Chondrocyte (in vitro differentiated cells): Measurements from ENCODE around the gene KRT31. TPM values are rescaled to one million over a fixed set of nuclear protein-coding genes. Genes with fewer than 3 reads are reported as not detected.
"Not testable (repeated sequence)": the region's sequence is repeated elsewhere in the genome, so short reads cannot be mapped to it uniquely, and the experiment has no call there.

ENCODE experiments used
- DNase-seq: peaks from one replicate; pipeline ENCODE4 v3.0.0; 2021; ENCODE audit warnings: mixed read lengths, low spot score
- H3K27ac Mint-ChIP-seq: one replicate; pipeline ENCODE4 v1.8.0; 2021; ENCODE audit warnings: mild to moderate bottlenecking, moderate library complexity, mixed read lengths; ENCODE audit not compliant: unreplicated experiment
- H3K27me3 Mint-ChIP-seq: 2 replicates; pipeline ENCODE4 v1.8.0; 2021; ENCODE audit warnings: low read depth, mixed read lengths
- H3K36me3 Mint-ChIP-seq: 2 replicates; pipeline ENCODE4 v1.8.0; 2021; ENCODE audit warnings: low read depth, mixed read lengths
- H3K4me1 Mint-ChIP-seq: 2 replicates; pipeline ENCODE4 v1.8.0; 2021; ENCODE audit warnings: low read depth, mild to moderate bottlenecking, mixed read lengths
- H3K4me3 Mint-ChIP-seq: one replicate; pipeline ENCODE4 v1.8.0; 2021; ENCODE audit warnings: mild to moderate bottlenecking, moderate library complexity, mixed read lengths; ENCODE audit not compliant: unreplicated experiment
- H3K9me3 Mint-ChIP-seq: 2 replicates; pipeline ENCODE4 v1.8.0; 2021; ENCODE audit warnings: low read depth, mixed read lengths
- total RNA-seq: library from RNA; stranded (reverse); gene quantifications from 3 replicates; pipeline ENCODE4 v1.2.1, GENCODE V29; 2021
- TF ChIP-seq, protein P1 (sequence below): fragments of 200-600 bp; sonication (generic); IDR thresholded peaks from 2 replicates; pipeline ENCODE4 v1.5.0; 2021; ENCODE audit warnings: antibody characterized with exemption, mild to moderate bottlenecking, moderate library complexity

KRT31 gene
- total RNA-seq, 1 donor from 2014 or later, result not detected

DNA sequence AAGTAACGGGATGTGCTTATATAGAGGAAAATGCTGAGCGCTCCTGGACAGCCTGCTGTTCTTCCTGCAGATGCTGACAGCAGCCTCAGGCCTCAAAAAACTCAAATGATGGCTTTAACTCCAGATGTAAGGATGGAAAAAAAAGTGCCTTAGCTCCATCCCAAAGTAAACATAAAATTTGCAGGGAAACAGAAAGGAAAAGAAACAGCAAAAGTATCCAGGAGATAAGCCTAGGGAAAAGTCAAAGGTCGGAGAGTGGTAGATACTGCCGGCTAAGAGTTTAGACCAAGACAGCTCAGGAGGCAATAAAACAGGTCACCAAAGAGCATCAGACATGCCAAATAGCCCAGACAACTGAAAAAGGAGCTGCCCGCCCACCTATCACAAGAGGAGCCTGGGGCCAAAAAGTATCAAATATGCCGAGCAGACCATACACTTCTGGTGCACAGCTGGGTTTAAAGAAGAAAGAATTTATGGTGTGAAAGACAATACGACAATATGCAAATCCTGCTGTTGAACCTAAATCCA is 6.9 kb downstream of the KRT31 start:
- DNase-seq, result no peak
- no peaks in the 10 kb centered on the region for H3K27me3 Mint-ChIP-seq
- TF ChIP-seq, protein P1, sequence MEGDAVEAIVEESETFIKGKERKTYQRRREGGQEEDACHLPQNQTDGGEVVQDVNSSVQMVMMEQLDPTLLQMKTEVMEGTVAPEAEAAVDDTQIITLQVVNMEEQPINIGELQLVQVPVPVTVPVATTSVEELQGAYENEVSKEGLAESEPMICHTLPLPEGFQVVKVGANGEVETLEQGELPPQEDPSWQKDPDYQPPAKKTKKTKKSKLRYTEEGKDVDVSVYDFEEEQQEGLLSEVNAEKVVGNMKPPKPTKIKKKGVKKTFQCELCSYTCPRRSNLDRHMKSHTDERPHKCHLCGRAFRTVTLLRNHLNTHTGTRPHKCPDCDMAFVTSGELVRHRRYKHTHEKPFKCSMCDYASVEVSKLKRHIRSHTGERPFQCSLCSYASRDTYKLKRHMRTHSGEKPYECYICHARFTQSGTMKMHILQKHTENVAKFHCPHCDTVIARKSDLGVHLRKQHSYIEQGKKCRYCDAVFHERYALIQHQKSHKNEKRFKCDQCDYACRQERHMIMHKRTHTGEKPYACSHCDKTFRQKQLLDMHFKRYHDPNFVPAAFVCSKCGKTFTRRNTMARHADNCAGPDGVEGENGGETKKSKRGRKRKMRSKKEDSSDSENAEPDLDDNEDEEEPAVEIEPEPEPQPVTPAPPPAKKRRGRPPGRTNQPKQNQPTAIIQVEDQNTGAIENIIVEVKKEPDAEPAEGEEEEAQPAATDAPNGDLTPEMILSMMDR, result no peak

DNA sequence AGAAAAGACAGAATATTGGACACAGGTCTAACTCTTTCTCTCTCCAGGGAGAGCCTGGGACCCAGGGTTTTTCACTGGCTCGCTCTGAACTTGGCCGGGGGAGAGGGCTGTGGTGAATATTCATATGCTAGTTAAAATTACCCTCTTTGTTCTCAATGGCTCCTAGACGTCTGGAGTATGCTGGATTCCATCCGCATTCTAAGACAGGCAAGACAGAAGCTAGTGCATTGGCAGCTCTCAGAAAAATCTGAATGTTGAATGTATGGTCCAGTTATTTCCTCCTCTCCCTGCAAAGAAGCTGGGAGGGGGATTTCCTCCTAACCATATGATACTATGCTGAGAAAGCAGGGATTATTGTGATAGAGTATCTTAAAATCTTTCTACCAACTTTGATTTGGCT is 9.7 kb downstream of the KRT31 start:
- Mint-ChIP-seq H3K27me3 (no peaks in the 10 kb centered on the region), H3K4me3 (no peak overlapping the region), H3K27ac (no peak overlapping the region), H3K9me3 (peaks cover 11% of the 10 kb centered on the region), H3K36me3 (peaks cover 2% of the 10 kb centered on the region), H3K4me1 (no peaks in the 10 kb centered on the region)
- DNase-seq, result no peak
- TF ChIP-seq, protein P1, result no peak

More for the DNA sequence above, 6.9 kb downstream of the KRT31 start:
- Mint-ChIP-seq H3K27ac (no peak overlapping the region), H3K4me1 (no peaks in the 10 kb centered on the region), H3K4me3 (no peak overlapping the region), H3K36me3 (peaks cover 2% of the 10 kb centered on the region), H3K9me3 (peaks cover 7% of the 10 kb centered on the region)

DNA sequence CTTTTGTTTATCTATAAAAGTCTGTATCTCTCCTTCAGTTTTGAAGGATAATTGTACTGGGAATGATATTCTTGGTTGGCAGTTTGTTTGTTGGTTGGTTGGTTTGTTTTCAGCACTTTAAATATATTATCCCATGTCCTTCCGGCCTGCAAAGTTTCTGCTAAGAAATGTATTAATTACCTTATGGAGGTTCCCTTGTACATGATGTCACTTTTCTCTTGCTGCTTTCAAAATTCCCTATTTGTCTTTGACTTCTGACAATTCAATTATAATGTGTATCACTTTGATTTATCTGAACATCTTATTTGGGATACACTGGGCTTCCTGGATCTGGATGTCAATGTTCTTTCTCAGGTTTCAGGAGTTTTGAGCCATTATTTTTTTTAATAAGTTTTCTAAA is 11.2 kb downstream of the KRT31 start:
- H3K27me3 Mint-ChIP-seq, result no peaks in the 10 kb centered on the region
- H3K4me3 Mint-ChIP-seq, result no peak overlapping the region
- H3K4me1 Mint-ChIP-seq, result no peaks in the 10 kb centered on the region
- TF ChIP-seq, protein P1, result no peak
- DNase-seq, result no peak
- no peak overlapping the region for H3K27ac Mint-ChIP-seq
- H3K9me3 Mint-ChIP-seq, result peaks cover 11% of the 10 kb centered on the region
- H3K36me3 Mint-ChIP-seq, result peaks cover 2% of the 10 kb centered on the region

DNA sequence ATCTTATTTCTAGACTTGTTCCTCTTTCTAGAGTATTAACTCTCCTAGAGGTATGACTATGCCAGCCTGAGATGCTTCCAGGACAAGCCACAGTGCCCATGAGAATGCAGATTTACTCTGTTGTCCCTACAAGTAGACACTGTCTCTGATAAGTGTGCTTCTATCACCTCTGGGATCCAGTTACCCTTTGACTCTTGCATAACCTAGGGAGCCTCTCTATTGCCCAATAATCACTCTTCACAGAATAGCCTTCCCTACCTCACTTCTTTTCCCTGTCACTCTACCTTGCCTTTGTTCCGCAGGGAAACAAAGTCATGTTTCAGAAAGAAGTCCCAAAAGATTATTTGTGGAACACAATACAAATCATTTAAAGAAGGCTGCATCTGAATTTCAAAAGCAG is 13.7 kb downstream of the KRT31 start:
- Mint-ChIP-seq H3K4me1 (peaks cover 5% of the 10 kb centered on the region), H3K36me3 (peaks cover 2% of the 10 kb centered on the region), H3K27me3 (no peaks in the 10 kb centered on the region), H3K4me3 (no peak overlapping the region), H3K27ac (no peak overlapping the region), H3K9me3 (peaks cover 11% of the 10 kb centered on the region)
- no peak for DNase-seq
- TF ChIP-seq, protein P1, result no peak

DNA sequence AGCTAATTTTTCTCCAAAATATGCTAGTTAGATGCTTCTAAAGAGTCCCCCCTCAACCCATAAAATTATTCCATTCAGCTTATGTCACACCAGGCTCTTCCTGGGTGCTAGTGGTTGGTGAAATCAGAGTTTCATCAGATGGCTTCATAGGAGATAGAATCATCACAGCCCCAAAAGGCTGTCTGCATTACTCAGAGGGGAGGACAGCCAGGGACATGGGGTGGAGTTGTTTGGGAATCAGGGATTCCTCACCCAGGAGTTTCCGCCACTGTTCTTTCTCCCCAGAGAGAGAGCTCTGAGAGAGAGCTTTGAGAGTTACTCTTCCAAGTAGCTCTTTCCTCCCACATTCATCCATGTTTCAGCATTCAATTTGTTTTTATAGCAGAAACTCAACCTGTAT is 15.0 kb downstream of the KRT31 start:
- H3K9me3 Mint-ChIP-seq, result peaks cover 11% of the 10 kb centered on the region
- peaks cover 5% of the 10 kb centered on the region for H3K4me1 Mint-ChIP-seq
- no peak overlapping the region for H3K27ac Mint-ChIP-seq
- H3K36me3 Mint-ChIP-seq, result peaks cover 2% of the 10 kb centered on the region
- H3K27me3 Mint-ChIP-seq, result no peaks in the 10 kb centered on the region
- H3K4me3 Mint-ChIP-seq, result no peak overlapping the region
- no peak for DNase-seq
- TF ChIP-seq, protein P1, result no peak

DNA sequence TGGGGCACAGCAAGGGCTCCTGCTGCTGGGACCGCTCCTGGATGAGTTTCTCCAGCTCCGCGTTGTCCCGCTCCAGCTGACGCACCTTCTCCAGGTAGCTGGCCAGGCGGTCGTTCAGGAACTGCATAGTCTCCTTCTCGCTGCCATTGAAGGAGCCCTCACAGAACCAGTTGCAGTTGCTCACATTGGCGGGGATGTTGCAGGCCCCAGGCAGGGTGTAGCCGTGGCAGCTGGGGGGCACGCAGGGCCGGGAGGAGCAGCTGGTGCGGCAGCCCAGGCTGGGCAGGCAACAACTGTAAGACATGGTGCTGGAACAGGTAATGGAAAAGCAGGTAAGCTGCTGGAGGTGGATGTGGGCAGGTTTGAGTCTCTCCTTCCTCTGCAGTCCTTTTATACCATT is 15.5 kb downstream of the KRT31 start, which contains the start of gene KRT34:
Gene KRT34, minus strand, starts transcription at position 364 of the 400 bp plus-strand sequence. Its CDS starts 60 bp downstream, at position 304.
- not testable (repeated sequence) for H3K27ac Mint-ChIP-seq, H3K36me3 Mint-ChIP-seq, H3K27me3 Mint-ChIP-seq, H3K4me1 Mint-ChIP-seq, DNase-seq, H3K4me3 Mint-ChIP-seq
- H3K9me3 Mint-ChIP-seq, result peaks cover 11% of the 10 kb centered on the region

DNA sequence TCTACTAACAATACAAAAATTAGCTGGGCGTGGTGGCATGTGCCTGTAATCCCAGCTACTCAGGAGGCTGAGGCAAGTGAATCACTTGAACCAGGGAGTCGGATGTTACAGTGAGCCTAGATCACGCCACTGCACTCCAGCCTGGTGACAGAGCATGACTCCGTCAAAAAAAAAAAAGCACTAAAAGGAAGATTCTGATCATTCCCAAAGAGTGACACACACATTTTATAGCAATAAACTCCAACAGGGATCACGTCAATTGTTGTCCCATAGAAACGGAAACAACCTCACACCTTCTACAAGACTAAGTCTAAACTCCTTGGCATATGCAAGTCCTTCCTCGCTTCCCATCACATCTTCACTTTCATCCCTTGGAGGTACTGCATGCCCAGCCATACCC is 17.3 kb downstream of the KRT31 start:
- H3K36me3 Mint-ChIP-seq, H3K4me1 Mint-ChIP-seq, H3K27me3 Mint-ChIP-seq, H3K4me3 Mint-ChIP-seq, H3K9me3 Mint-ChIP-seq, H3K27ac Mint-ChIP-seq, DNase-seq: not testable (repeated sequence)
